ENCODE results near the gene ZFAND2B.

Gene ZFAND2B

DNA sequence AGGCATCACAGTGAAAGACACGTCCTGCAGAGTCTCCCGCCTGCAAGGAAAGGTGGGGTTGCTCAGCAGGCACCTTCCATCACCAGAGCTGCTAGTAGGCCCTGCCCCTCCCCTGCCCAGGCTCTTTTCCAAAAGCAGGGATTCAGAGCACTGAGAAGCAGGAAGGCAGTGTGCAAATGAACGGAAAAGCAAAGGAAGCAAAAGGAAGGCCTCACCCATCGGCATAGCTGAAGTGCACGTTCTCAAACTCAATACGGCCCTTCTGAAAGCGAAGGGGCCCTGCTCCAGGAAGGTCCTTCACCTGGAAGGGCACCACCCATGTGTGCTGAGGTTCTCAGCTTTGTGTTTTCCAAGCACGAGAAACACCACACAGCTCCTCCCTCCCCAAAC lies 6.4 kb downstream of the ZFAND2B start:
- H3K36me3 ChIP-seq (ENCODE audit: low read depth), result peaks cover 51% of the 10 kb centered on the region
- no peaks in the 10 kb centered on the region for H3K9me3 ChIP-seq (ENCODE audit: severe bottlenecking)
- H3K4me1 ChIP-seq (ENCODE audit: insufficient read depth, poor library complexity, severe bottlenecking), result peaks cover 4% of the 10 kb centered on the region
- H3K27me3 ChIP-seq (ENCODE audit: insufficient read depth, poor library complexity, severe bottlenecking), result no peaks in the 10 kb centered on the region
- no peak for DNase-seq (ENCODE audit: low spot score)
- ATAC-seq (ENCODE audit: low read depth), result no peak
- TF ChIP-seq, protein P1, sequence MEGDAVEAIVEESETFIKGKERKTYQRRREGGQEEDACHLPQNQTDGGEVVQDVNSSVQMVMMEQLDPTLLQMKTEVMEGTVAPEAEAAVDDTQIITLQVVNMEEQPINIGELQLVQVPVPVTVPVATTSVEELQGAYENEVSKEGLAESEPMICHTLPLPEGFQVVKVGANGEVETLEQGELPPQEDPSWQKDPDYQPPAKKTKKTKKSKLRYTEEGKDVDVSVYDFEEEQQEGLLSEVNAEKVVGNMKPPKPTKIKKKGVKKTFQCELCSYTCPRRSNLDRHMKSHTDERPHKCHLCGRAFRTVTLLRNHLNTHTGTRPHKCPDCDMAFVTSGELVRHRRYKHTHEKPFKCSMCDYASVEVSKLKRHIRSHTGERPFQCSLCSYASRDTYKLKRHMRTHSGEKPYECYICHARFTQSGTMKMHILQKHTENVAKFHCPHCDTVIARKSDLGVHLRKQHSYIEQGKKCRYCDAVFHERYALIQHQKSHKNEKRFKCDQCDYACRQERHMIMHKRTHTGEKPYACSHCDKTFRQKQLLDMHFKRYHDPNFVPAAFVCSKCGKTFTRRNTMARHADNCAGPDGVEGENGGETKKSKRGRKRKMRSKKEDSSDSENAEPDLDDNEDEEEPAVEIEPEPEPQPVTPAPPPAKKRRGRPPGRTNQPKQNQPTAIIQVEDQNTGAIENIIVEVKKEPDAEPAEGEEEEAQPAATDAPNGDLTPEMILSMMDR (IDR thresholded peaks at IDR 0.05; ENCODE audit: poor library complexity, severe bottlenecking), result no peak
- H3K27ac ChIP-seq (ENCODE audit: poor library complexity, severe bottlenecking), result no peak overlapping the region
- no peak overlapping the region for H3K4me3 ChIP-seq (ENCODE audit: severe bottlenecking)

DNA sequence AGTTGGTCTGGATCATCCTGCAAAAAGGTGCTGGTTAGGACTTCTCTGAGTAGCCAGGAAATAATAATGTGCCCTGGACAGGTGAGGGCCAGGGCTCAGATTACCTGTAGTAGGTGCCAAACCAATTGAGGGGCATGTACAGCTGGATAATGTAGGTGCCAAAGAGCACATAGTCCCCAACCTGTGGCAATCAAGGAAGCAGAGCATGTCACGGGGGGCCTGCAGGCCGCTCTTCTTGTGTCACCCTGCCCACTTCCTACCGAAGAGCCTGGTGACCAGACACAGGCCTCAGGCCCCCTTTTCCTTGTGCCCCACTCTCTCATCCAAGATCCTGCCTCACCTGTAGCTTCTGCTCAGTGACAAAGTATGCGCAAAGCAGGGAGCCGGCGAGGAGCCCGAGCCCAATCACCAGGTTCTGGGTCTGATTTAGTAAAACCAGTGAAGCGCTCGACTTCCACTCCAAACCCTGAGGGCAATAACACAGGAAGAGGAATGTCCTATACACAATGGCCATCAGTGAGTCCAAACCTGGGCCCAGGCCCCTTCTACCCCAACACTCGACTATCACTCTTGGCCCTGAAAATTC lies 7.0 kb downstream of the ZFAND2B start:
- no peak for ATAC-seq (ENCODE audit: low read depth)
- H3K36me3 ChIP-seq (ENCODE audit: low read depth), result peaks cover 46% of the 10 kb centered on the region
- H3K27ac ChIP-seq (ENCODE audit: poor library complexity, severe bottlenecking), result no peak overlapping the region

DNA sequence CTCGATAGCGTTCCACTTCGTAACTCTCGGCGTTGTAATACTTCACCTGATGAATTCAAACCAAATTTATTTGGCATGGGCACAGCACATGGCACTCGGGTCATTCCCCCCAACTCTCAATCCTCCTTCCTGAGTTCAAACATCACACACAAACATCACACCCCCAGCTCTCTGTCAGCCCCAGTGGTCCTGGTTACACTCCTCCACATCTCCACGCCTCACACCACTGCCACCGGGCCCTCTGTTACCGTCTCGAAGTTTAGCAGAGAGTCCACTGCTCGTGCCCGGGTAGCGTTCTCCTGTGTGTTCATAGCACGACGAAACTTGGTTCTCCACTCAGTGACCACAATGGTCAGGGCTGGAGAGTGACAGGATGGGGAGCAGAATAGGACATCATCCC lies 7.6 kb downstream of the ZFAND2B start:
- DNase-seq (ENCODE audit: low spot score) (no peak), ATAC-seq (ENCODE audit: low read depth) (no peak)
- Histone ChIP-seq H3K27ac (ENCODE audit: poor library complexity, severe bottlenecking) (no peak overlapping the region), H3K4me1 (ENCODE audit: insufficient read depth, poor library complexity, severe bottlenecking) (peaks cover 4% of the 10 kb centered on the region), H3K36me3 (ENCODE audit: low read depth) (peaks cover 43% of the 10 kb centered on the region), H3K27me3 (ENCODE audit: insufficient read depth, poor library complexity, severe bottlenecking) (no peaks in the 10 kb centered on the region), H3K4me3 (ENCODE audit: severe bottlenecking) (no peak overlapping the region), H3K9me3 (ENCODE audit: severe bottlenecking) (no peaks in the 10 kb centered on the region)
- TF ChIP-seq, protein P1 (IDR thresholded peaks at IDR 0.05; ENCODE audit: poor library complexity, severe bottlenecking), result no peak

More for the DNA sequence above, 7.0 kb downstream of the ZFAND2B start:
- TF ChIP-seq, protein P1 (IDR thresholded peaks at IDR 0.05; ENCODE audit: poor library complexity, severe bottlenecking), result no peak
- no peak for DNase-seq (ENCODE audit: low spot score)
- Histone ChIP-seq H3K27me3 (ENCODE audit: insufficient read depth, poor library complexity, severe bottlenecking) (no peaks in the 10 kb centered on the region), H3K4me1 (ENCODE audit: insufficient read depth, poor library complexity, severe bottlenecking) (peaks cover 4% of the 10 kb centered on the region), H3K9me3 (ENCODE audit: severe bottlenecking) (no peaks in the 10 kb centered on the region), H3K4me3 (ENCODE audit: severe bottlenecking) (no peak overlapping the region)

DNA sequence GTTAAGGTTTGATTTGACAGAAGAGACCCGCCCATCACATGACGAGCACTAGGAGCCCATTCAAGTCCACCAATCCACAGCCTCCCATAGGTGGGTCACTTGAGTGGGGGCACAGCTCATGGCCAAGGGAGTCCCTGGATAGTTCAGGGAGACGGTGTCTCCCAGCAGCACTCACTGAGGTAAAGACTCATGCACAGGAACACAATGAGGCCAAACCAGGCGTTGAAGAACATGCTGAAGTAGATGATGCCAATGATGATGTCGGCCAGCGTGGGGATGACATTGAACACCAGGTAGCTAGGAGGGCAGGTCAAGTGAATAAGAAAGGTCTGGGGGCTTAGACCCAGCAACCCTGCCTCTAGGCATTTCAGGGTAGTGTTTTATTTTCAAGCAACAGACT lies 8.2 kb downstream of the ZFAND2B start:
- H3K27ac ChIP-seq (ENCODE audit: poor library complexity, severe bottlenecking), result no peak overlapping the region
- peaks cover 43% of the 10 kb centered on the region for H3K36me3 ChIP-seq (ENCODE audit: low read depth)
- H3K27me3 ChIP-seq (ENCODE audit: insufficient read depth, poor library complexity, severe bottlenecking), result no peaks in the 10 kb centered on the region
- H3K4me3 ChIP-seq (ENCODE audit: severe bottlenecking), result no peak overlapping the region
- H3K4me1 ChIP-seq (ENCODE audit: insufficient read depth, poor library complexity, severe bottlenecking), result peaks cover 4% of the 10 kb centered on the region
- no peak for DNase-seq (ENCODE audit: low spot score)
- no peaks in the 10 kb centered on the region for H3K9me3 ChIP-seq (ENCODE audit: severe bottlenecking)
- ATAC-seq (ENCODE audit: low read depth), result no peak
- TF ChIP-seq, protein P1 (IDR thresholded peaks at IDR 0.05; ENCODE audit: poor library complexity, severe bottlenecking), result no peak

DNA sequence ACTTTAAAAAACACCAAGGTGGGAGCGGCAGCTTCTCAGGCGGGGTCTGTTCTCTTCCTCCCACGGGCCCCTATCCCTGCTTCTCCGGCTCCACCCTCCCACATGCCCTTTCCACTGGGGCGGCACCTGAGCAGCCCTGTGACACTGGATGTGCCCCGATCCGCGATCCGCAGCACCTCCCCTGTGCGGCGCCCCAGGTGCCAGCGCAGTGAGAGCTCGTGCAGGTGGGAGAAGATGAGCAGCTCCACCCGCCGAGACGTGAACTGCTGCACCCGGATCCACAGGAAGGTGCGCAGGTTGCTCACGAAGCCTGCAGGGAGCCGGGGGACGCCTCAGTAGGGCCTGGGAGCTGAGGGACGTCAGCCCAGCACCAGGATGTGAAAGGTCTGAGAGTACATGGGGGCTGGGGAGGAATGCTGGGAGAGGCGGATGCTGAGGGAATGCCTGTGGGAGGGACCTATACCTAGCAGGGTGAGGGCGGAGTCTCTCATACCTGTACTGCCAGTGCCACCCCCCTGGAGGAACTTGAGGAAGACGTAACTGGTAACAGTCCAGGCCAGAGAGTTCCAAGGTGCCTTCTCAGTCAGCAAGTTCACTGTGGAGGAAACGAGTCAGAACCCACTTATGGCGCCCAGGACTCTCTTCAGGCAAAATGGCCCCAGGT lies 9.4 kb downstream of the ZFAND2B start:
- TF ChIP-seq, protein P1 (IDR thresholded peaks at IDR 0.05; ENCODE audit: poor library complexity, severe bottlenecking), result no peak
- ATAC-seq (ENCODE audit: low read depth) (no peak), DNase-seq (ENCODE audit: low spot score) (no peak)
- Histone ChIP-seq H3K9me3 (ENCODE audit: severe bottlenecking) (no peaks in the 10 kb centered on the region), H3K4me1 (ENCODE audit: insufficient read depth, poor library complexity, severe bottlenecking) (peaks cover 4% of the 10 kb centered on the region), H3K27ac (ENCODE audit: poor library complexity, severe bottlenecking) (no peak overlapping the region), H3K36me3 (ENCODE audit: low read depth) (peaks cover 49% of the 10 kb centered on the region), H3K4me3 (ENCODE audit: severe bottlenecking) (no peak overlapping the region), H3K27me3 (ENCODE audit: insufficient read depth, poor library complexity, severe bottlenecking) (no peaks in the 10 kb centered on the region)

Measured in RWPE2 (cell line).